ENCODE results near the gene TEX2.

Gene TEX2

DNA sequence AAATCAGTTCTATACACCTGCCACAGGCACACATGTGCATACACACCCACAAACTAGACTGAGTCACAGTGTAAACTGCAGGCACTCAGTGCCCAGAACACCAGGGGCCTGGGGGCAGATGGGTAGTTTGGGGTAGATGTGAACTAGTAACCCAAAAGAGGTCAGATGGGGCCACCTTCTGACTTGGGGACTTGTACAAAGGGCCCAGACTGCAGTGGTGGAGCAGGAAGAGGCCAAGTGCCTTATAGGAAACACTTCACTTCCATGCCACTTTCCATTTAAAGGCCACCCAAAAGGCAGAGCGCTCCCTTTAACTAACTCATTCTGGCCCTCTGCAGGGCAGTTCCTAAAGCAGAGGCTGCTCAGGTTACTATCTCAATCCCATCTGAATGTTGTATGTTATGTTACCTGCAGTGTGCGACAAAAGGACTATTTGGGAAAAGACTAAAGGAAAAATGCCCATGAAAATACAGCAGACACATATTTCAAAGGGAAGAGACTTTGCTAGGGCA is 105.3 kb downstream of the TEX2 start:
- DNase-seq = no peak

DNA sequence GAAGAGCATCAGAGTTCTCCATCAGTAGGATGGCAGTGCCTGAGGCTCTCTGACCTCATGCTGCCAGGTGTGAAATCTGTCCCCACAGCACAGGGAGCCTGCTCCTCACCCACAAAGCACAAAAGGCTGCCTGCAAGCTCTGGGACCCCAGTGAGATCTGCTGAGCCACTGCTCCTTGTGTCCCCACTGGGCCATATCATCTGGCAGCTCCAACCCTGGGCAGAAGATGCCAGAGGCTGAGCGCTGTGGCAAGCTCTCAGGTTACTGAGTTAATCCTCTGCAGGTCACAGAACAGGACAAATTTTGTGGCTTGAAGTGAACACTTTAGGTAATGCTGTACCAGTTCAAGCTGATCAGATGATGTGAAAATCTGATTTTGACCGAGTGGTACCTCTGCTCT is 106.4 kb downstream of the TEX2 start:
- DNase-seq = no peak

DNA sequence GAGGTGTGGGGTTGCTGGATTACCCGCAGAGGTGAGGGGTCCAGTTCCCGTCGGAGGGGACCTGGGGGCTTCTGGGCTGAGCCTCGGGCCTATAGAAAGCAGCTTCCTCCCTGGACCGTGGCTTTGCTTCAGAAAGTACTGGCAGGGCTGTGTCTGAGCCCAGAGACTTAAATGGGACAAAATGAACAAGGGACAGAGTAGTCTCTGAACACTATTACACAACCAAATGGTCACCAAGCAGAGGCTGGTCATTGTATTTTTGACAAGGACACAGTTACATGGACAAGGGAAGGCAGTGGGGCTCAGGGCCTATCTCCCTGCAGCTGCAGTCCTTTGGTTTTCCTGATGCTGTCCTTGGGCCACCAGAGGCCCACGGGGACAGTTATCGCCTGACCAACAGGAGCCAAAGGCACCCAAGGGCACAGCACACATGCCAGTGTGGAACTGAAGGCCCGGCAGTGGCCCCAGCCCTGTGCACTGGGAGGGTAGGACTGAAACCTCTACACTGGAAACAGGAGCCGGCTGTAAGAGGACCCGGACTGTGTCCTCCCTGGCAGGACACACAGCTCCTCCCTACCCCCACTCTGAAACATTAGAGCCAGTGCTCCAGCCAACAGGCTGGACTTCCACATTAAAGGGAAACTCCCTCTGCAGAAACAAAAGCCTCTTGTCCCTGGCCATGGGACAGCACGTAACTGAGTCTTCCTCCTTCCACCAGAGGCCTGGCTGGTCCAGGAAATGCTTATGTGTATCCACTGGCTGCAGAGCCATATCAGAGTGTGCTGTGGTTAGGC is 107.1 kb downstream of the TEX2 start:
- no peak for DNase-seq

DNA sequence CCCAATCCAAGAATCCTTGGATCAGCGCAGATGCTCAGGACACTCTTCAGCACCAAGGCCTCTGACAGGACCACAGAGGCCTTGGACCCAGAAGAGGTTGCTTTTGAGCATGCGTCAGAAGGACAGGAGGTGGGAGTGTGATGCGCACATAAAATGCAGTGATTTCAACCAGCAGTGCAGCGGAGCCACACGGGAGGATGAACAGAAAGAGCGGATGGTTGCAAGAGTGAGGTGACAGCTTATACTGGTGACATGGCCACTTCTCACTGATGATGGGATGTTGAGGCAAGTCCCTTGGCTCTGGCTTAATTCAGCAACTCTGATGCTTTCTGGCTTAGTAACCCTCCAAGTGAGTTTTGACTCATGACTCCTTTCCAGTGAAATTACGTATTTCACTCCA is 107.9 kb downstream of the TEX2 start:
- DNase-seq = no peak

DNA sequence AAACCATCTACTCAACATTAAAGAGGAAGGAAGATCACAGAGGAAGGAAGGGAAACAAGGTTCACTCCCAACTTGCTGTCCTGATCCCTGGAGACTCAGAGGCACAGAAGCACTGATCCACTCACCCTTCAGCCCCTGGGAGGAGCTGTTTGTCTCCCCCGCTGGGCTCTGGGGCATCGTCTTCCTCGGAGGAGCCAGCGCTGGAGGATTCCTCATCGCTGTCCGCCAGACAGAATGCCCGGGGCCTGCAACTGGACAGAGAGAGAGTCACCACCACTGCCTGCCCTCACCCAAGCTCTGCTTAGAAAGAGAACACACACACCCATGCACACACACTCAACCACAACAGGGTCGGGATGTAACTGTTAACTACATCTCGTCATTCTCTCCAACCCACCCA is 108.3 kb downstream of the TEX2 start:
- DNase-seq = no peak

DNA sequence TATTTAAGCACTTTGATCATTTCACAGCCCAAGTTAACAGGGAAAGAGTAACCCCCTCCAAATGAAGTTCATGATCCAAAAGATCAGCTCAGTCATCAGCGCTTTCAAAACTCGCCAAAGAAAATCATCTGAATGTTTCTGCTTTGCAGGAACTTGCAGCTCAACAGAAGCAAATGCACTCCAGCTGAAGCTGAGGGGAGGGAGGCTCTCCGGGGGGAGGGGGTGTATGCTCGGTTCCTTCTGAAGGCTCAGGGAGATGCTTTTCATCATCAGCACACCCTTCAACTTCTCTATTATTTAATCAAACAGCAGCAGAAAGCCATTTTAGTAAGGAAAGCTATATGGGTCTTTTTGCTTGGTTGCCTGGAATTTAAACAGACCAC is 108.8 kb downstream of the TEX2 start:
- DNase-seq = no peak

DNA sequence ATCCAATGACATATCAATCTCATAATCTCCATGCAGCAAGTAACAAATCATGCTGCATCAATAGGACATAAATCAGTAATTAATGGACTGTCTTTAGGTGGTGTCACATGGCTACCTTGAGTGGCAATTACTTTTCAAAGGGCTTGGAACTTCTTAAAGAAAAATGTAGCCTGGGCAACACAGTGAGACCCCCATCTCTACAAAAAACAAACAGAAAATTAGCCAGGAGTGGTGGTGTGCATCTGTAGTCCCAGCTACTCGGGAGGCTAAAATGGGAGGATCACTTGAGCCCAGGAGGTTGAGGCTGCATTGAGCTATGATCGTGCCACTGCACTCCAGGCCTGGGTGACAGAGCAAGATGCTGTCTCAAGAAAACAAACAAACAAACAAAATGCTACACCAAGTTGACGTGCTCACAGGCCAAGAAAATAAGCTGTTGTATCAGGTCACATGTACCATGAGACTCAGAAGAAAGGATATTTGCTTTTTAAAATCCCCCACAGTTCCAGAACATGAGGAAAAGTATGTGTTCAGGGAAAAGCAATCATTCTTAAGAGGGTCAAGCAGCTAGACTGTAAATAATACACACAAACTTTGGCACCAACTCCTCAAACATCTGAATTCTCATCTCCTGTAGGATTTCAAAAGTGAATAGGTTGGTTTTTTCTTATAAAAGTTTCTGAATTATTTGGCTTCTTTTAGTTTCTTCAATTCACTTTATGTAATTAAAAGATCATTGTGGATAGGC is 109.3 kb downstream of the TEX2 start:
- DNase-seq = no peak

DNA sequence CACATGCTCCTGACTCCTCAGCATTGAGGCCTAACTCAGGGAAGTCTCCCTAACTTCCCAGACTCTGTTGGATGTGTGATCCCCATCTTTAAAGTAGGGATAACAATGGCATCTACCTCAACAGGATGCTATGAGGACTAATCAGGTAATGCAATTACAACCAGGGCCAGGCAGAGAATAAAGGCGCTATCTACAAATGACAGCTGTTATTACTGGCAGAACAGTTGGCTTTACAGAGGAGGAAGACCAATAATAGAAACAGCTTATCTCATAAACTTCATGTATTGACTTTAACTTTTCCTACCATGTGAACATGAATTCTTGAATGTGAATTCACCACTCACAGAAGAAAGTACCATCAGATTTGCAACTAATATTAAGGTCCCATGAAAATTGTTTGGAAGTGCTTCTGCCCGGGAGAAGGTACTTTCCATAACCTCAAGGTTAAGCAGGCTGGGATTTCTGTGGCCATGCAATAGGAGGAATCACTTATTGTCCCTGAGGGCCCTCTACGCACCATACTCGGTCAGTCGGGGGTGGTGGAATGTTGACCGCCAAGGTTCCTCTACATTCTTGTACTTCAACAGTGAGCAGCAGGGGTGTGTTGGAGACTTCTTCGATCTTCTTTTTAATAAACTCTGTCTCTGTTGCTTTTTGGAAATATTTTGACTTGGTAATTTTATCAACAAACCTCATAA is 110.5 kb downstream of the TEX2 start:
- no peak for DNase-seq

DNA sequence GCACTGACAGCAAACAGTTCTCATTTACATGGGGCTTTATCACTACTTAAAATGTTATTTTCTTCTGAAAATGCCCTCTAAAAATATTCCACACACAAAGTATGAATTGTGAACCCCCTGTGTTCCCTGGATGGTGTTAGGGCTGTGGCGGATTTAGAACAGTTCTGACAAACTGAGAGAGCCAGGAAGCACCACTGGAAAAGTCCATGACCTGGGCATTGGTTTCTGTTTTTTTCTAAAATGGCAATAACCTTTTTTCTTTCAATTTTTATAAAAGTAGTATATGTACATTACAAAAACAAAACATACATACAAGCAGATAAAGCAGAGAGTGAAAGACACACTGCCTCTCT is 112.1 kb downstream of the TEX2 start:
- DNase-seq = no peak

DNA sequence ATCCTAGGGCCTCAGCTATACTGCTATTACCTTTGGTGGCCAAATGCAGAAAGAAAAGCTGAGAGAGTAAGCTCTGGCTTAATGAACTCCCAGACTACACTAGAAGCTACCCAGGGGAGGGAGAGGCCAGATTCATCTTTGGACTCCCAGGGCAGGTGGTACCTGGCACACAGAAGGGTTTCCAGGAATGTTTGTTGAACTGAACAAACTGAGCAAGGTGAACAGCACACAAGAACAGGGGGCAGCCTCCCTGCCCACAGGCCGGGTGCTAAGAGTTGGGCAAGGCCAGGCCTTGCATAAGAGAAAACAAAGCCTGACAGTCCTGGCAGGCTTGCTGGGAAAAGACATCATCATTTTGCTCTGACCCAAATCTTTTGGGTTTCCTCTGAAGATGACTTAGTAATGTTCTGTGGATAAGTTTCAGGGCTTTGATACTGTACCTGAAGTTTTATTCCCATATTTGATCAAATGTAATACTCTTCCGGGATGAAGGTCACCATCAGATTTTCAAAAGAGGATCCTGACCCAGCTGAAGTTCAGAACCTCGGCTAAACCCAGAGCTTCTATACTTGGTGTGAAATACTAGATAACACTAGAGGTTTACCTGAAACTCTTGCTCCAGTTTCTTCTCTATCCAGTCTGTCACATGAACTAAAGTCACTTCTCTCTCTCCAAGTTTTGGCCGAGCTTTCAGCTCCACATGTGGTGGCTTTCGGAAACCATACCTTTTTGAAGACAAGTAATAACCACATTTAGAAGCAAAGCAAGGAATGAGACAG is 112.6 kb downstream of the TEX2 start:
- peak; percentile 23 to 32 for DNase-seq

DNA sequence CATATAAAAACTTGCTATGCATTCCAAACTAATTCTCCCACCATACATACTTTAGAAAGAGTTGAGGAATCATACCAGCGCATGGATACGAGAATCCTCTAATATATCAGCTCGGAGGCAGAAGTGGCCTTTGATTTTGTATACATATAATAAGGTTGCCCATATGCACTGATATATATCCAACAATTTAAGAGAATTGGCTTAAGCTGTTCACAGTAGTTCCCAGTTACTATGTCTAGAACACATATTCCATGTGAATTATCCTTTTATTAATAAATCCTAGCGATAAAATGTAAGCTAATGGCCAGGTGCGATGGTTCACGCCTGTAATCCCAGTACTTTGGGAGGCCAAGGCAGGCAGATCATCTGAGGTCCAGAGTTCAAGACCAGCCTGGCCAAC is 113.9 kb downstream of the TEX2 start:
- no peak for DNase-seq

DNA sequence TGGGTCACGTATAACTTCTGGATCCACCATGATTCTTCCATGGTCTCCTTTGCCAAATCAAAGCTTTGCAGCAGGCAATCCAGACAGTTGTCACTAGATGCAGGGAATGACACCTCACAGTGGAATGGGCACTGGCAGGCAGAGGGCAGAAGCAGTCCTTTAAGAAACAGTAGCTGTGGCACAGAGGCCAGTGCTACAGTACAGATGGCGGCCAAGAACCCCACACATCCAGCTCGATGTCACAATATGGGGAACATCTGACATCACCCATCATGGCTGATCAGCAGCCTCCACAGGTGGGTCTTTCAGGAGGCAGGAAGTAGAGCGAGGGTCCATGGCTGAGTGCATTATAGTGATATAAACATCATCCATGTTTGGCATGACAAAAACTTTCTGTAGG is 114.4 kb downstream of the TEX2 start:
- DNase-seq = peak in 1 of 2 experiments; percentile 14

DNA sequence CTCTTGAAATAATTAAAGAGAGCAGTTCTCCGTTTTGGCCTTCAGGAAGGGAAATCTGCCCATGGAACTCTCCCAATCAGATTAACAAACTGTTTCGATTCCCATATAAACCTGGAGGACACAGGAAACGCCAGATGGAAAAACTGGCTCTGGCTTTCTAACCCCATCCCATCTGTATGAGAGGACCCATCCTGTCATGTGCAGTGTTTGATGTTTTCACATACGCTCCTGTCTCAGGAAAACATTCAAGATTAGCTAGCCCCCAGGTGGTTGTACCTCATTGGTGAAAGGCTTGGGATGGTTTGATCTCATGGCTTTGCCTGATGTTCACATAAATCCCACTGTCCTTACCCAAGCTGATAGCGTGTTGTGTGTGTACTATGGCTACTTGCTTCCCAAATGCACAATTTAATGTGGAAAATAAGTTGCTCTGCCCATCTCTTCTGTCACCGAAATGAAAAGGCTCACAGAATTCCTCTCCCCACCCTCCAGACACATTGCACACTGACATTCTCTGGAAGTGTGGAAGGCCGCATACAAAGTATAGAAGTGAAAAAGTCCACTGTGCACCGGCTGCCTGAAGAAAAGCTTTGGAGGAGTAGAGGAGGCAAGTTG is 114.9 kb downstream of the TEX2 start:
- no peak for DNase-seq

DNA sequence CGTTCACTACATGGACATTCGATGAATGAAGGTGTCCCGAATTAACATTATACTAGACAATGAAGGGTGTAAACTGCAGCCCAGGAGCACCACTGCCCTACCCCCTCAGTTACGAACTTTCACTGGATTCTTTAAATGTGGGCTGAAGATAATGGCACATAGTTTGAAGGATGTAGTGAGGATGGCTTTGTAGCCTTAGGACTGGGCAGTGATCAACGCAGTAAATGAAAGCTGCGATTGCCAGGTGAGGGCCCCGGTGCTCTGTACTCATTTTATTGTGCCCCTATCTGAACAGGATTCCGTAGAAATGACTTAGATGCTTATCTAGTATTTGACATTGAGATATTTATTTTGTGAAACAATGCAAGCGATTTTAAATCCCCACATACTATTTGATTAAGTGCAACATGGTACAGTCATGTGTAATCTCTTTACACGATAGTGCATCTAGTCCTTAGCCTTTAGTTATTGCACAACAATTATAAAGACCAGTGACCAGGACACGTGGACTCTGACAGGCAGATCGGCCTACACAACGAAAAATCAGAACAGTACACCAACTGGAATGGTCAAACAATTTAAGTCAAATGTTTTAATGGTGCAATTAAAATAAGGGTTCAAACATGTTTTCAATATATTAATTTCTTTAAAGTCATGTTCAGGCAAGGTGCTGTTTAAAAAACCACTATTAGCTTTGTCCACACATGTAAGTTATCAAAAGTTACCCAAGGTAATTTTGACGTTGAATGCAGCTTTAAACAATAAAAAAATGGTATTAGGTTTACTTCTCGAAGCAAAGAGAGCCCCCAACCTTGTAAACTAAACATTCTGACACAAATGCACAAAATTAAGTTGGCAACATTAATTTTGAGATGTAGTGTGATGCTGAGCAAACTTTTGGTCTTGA is 115.7 kb downstream of the TEX2 start:
- DNase-seq = no peak

DNA sequence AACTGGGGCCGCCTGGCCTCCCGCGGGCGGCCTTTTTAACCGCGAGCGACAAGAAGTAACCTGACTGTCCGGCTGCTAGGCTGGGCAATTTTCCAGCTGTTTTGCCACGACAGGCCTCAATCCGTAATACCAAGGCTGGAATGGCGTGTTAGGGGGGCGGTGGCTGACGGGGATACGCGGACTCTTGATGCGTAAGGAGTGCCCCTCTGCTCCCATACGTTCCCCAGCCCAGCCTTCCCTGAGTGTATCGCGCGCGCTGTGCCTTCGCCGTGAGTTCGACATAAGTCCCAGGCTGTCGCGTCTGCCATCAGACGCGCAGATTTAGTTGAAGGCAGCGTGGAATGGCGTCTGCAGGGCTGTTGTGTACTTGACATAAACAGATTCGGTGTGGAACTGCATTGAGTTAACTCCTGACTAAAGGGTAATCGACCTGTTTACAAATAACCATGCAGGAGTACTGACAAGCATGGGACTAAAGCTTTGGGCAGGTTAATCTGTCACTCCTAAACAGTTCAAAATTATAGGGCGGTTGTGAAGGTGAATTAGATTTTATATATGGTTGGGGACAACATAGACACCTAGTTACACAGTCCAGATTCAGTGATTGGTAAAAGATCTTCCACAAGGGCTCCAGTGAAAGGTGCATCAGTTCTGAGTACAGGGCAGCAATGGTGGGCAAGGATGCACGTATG is 116.5 kb downstream of the TEX2 start:
- DNase-seq = peak; percentile 36 to 54

DNA sequence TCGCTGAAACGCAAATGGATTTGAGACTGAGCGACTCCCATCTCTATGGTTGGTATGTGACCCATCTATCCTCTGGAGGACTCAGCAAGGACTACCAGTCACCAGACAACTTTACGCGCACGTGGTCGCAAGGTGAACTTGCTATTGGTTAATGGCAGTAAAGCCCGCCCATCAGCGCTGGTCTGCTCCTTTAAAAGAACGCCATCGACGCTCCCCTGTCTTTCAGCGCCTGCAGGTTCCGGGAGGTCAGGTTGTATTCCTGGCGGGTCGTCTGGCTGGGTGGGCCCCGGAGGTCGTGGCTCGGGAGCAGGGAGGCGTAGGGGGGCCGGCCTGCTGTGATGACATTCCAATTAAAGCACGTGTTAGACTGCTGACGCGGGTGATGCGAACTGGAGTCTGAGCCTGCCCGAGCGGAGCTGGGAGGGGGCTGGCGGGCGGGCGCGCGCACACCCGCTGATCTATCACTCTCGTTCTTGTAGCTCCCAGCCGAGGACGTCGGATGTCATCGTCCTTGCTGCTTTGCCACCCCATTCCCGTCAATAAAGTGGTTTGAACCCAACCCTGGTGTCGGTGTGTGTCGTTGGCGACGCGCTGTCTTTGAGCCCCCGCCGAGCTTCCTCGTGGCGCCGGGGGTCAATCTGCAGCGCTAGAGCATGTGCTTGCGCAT is 117.2 kb downstream of the TEX2 start:
- DNase-seq = peak; percentile 99

DNA sequence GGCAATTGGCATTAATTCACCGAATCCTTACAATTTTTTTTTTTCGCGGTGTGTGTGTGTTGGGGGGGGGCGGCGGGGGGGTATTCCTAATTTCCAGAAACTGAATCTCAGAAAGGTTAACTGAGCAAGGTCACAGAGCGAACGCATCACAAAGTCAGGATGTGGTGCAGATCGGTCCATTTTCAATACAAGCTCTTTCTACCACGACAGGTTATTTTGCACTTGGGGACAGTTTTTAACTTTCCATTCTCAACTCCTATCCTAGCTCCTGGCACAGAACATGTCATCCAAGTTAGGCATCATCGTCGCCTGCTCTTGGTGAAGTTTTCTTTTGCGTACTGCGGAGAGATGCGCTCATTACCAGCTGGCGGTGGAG is 117.7 kb downstream of the TEX2 start:
- DNase-seq = no peak

DNA sequence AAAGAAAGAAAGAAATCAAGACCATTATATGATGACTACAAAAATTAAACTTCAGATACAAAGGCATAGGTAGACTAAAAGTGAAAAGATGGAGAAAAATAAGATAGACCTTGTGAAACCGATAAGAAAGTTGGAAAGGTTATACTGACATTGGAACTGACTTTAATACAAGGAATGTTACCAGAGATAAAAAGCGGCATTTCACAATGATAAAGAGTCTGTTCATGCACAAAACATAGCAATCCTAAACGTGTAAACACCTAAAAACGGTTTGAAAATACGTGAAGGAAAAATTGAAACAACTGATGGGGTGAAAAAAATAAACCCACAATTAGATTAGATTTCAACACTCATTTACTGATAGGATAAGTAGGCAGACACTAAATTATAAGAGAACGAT is 123.5 kb downstream of the TEX2 start:
- no peak for DNase-seq

DNA sequence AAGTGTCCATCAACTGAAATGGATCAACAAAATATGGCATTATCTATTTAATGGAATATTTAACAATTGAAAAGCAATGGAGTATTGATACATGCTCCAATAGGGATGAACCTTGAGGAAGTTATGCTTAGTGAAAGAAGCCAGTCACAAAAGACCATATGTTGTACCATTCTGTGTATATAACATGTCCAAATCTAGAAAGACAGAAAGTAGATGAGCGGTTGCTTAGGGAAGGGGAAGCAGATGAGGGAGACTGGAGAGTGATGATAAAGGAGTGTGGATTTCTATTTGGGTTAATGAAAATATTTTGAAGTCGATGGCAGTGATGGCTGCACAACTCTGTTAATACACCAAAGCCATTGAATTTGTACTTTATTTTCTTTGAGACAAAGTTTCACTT is 124.6 kb downstream of the TEX2 start:
- no peak for DNase-seq

DNA sequence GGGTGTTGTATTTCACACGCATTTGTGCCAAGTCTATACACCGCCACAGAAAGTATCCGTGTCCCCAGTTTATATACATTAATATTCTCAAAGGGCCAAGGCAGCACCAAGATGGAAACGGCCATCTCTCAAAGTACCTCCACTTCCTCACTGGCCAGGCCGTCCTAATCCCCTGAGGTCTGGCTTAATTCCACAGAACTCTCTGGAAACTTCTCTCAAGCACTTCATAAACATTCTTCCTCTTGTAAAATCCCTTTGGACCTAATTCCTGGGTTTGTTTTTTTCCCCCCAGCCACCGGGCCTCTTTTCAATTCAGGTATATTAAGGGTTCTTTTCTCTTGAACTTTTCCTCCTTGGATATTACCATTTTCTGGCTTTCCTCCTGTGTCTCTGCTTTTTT is 128.1 kb downstream of the TEX2 start:
- no peak for DNase-seq

Data from AML-193 (cell line).